Fibroblast of the aortic adventitia (primary cell): ENCODE data around the gene IZUMO1. TPM values are rescaled to one million over a fixed set of nuclear protein-coding genes. Genes with fewer than 3 reads are reported as not detected.

ENCODE experiments used
- DNase-seq: peaks from one replicate; pipeline ENCODE4 v3.0.0-alpha.2; 2010; ENCODE audit warnings: low read depth
- H3K4me3 ChIP-seq: 2 replicates; pipeline ENCODE4 v1.5.1; 2011; ENCODE audit warnings: low read depth, mild to moderate bottlenecking, control low read depth, low read length, moderate library complexity
- CTCF ChIP-seq: IDR thresholded peaks from 2 replicates; pipeline ENCODE4 v1.5.1; 2011; ENCODE audit warnings: mild to moderate bottlenecking, low read length, control low read depth, inconsistent platforms; ENCODE audit not compliant: insufficient read depth
- total RNA-seq: library from RNA; depleted of rRNA; stranded (reverse); fragments of >200 nt; gene quantifications from 2 replicates; pipeline ENCODE4 v1.2.3, GENCODE V29; 2012; ENCODE audit warnings: low replicate concordance

Gene IZUMO1
- total RNA-seq, 1 donor: not detected

GRCh38 chr19:48716562-48717291 lies 30.0 kb downstream of the IZUMO1 start:
- no peak for TF ChIP-seq CTCF
- peak; percentile 76 for DNase-seq
- H3K4me3 ChIP-seq: peak overlapping the region; percentile 64

DNA sequence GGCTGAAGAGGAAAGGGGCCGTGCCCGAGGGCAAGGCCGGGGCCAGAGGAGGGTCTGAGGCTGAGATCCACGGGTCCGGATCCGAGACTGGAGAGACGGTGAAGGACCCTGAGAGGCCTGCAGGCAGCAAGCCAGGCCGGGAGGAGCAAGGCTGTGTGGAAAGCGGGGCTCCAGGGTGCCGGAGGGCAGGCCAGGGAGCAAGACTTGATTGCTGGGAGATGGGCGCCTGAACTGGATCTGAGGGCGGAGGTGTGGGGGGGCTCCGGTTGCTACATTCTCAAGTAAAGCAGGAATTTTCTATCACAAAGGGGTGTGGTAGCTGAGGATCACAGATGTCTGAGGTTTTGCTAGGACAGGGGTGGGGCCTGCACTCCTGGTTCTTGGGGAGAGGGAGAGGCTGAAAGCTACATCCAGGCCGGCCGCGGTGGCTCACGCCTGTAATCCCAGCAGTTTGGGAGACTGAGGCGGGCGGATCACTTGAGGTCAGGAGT lies 31.0 kb downstream of the IZUMO1 start:
- H3K4me3 ChIP-seq: peak overlapping the region; percentile 69
- peak; percentile 60 for DNase-seq
- TF ChIP-seq CTCF: no peak

DNA sequence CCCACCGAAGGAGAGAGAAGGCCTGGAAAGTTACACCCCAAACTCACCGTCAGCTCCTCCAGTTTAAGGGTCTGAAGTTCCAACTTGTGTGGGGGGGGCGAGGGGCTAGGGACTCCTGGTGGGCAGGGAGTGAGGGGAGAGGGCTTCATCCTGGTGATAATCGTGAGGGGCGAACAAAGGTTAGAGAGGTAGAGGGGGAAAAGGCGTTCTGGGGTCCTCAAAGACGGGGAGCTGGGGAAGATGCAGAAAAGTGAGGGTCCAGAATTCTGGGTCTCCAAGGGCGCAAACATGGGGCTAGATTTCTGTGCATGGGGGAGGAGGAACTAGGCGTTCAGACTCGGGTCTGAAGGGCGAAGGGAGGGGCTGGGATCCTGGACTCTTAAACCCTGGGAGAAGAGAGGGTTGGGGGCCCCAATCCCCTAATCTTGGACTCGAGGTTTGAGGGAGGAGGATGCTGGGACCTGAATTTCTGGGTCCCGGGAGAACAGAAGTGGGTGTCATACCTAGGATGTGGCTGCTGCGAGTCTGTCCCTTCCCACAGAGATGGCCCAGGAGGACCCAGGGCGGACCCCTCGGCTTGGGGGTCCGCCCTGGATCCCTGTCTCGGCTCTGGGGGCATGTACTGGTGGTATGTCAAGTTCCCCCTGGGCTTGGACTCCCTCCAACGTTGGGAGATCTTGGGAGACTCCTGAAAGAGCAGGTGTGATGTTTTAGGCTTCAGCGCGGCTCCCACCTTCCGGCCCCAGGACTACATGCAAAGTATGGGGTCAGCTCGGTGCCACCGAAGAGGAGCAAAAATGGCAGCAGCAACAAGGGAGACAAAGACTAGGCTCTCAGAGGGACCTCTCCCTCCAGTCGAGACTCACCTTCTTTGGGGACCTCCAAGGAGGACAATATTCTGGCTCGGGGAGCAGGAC lies 31.7 kb downstream of the IZUMO1 start:
- peak overlapping the region; percentile 69 for H3K4me3 ChIP-seq
- DNase-seq: no peak
- no peak for TF ChIP-seq CTCF

- peak; percentile 99 for DNase-seq
- no peak for TF ChIP-seq CTCF
Measured at GRCh38 chr19:48713864-48714755, 32.6 kb downstream of the IZUMO1 start.

DNA sequence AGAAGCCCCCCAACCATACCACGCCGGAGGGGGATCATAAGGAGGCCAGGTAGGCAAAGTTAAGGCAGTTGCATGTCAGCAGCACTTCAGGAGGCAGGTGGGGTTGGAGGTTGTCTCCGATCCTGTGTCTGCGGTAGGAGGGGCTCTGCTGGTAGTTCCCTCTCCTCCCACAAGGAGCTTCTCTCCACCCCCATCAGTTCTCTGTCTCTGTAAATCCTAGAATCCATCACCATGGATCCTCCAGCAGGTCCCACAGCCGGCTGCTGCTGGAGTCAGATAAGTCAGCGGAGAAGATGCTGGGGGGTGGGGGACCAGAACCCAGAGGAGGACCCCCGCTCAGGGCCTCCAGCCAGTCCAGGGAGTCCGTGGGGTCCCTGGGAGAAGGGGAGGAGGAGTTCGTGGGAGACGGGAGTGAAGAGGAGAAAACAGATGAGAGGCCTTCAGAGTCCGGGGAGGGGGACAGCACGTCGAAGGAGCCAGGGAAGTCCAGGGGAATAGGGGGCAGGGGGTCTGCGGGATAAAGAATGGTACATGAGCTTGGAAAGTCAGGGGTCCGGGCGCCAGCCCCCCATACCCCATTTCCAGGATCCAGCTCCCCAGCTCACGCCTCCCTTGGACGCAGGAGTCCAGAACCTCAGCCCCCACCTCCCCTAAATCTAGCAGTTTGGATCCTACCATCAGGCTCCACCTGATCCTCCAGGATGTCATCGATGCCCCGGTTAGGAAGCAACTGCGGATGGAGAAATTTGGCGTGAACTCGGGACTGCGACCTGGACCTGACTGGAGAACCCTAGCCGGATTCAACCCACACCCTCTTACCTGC lies 33.5 kb downstream of the IZUMO1 start:
- no peak for DNase-seq

More at GRCh38 chr19:48713864-48714755, 32.6 kb downstream of the IZUMO1 start:
- H3K4me3 ChIP-seq: peak overlapping the region; percentile 81

More for the DNA sequence above, 33.5 kb downstream of the IZUMO1 start:
- TF ChIP-seq CTCF: peak; percentile 42
- peak overlapping the region; percentile 81 for H3K4me3 ChIP-seq
